ENCODE results near the gene TNNT2.

DNA sequence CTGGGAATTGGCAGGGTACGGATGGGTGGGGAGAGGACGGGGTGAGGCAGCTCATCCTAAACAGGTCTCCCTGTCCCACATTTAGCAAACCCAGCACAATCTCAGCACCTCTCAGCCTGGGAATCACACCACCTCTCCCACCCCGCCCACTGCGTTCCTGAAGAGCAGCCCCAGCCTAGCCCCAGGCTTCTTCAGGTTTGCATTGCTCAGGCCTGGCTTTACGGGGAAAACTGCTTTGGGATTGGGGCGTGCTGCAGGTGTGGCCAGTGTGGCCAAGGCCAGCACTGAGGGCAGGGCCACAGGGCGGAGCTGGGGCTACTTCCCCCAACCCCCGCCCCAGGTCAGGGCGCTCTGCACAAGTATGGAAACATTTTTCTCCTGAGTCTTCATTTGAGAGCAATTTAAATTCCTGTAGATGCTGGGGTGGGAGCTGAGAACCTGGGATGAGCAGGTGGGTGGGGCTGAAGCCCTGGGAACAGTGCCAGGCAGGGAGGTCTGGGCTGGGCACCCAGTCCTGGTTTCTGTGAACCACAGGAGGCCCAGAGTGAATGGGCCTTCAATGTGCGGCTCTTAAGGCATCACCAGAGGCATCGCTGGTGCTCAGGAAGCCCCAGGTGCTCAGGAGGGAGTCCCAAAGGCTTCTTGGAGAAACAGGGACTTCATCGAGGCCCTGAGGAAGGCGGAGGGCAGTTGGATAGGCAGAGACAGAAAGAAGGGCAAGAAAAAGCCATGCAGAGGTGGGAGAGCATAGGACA, 24.1 kb downstream of the TNNT2 start:
- TF ChIP-seq SIN3A (IDR thresholded peaks at IDR 0.05; ENCODE audit: borderline replicate concordance, low read depth, low read length), result no peak
- TF ChIP-seq SMC3 (IDR thresholded peaks at IDR 0.05; ENCODE audit: low read length), result no peak
- TF ChIP-seq, protein P1, sequence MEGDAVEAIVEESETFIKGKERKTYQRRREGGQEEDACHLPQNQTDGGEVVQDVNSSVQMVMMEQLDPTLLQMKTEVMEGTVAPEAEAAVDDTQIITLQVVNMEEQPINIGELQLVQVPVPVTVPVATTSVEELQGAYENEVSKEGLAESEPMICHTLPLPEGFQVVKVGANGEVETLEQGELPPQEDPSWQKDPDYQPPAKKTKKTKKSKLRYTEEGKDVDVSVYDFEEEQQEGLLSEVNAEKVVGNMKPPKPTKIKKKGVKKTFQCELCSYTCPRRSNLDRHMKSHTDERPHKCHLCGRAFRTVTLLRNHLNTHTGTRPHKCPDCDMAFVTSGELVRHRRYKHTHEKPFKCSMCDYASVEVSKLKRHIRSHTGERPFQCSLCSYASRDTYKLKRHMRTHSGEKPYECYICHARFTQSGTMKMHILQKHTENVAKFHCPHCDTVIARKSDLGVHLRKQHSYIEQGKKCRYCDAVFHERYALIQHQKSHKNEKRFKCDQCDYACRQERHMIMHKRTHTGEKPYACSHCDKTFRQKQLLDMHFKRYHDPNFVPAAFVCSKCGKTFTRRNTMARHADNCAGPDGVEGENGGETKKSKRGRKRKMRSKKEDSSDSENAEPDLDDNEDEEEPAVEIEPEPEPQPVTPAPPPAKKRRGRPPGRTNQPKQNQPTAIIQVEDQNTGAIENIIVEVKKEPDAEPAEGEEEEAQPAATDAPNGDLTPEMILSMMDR (CRISPR knock-in tag; IDR thresholded peaks at IDR 0.05), result no peak
- TF ChIP-seq SUZ12 (IDR thresholded peaks at IDR 0.05; ENCODE audit: low read depth, low read length), result no peak
- no peak for TF ChIP-seq PRPF4 (IDR thresholded peaks at IDR 0.05; ENCODE audit: low read depth, low read length, poor library complexity, severe bottlenecking)
- TF ChIP-seq FOSL1 (CRISPR knock-in tag; IDR thresholded peaks at IDR 0.05; ENCODE audit: borderline replicate concordance), result no peak
- no peak for TF ChIP-seq ZBTB21 (CRISPR knock-in tag; IDR thresholded peaks at IDR 0.05)
